ENCODE measurements around the gene UCK1. TPM values are rescaled to one million over a fixed set of nuclear protein-coding genes. Genes with fewer than 3 reads are reported as not detected.

Gene UCK1
- total and polyA plus RNA-seq, 2 experiments from 2014 or later, result 22.2 to 36.8 TPM

DNA sequence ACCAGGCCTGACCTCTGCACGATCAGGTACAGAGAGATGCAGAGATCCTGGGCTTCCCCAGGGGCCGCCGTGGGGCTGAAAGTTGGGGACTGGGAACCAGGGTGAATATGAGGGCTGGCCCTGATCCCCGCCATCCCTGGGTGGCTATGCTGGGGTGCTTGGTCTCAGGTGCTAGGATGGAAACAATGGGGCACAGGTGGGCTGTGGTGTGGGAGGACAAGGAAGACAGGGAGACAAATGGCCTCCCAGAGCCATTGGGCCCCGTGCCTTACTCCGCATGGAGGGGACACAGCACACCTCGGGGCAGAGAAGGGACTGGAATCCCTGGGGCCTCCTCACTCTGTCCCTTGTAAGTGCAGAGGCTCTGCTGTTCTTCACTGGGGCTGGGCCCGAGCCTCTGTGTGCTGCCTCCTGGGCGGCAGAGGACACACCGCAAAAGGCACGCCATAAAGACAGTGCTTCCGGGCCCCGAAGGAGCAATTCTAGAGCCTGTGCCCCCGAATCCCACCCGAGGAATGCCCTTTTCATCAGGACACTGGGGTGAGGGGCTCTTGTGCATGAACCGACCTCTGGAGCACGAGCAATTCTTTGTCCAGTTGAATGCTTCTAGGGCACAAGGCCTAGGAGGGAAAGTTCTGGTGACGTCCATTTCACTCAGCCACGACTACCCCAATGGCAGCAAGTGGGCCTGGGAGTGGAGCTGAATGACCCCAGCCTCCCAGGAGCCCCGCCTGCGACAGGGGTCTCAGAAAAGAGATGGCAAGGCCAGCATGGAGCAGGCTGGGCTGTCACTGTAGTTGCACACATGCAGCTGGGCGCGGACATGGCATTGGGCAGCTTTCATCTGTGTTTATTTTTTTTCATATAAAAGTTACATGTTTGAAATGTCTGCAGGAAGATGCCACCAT, 45.1 kb upstream of the UCK1 start:
- no peaks in the 10 kb centered on the region for H3K9me2 ChIP-seq (replicated peaks; ENCODE audit: insufficient read depth)
- no peak for DNase-seq (ENCODE audit: low spot score)
- H3K9me3 ChIP-seq (ENCODE audit: low read depth), result no peaks in the 10 kb centered on the region
- no peak overlapping the region for H3K4me2 ChIP-seq
- H3K4me3 ChIP-seq, result no peak overlapping the region
- no peak for TF ChIP-seq EZH2 (IDR thresholded peaks at IDR 0.05; ENCODE audit: borderline replicate concordance)
- no peaks in the 10 kb centered on the region for H3K79me2 ChIP-seq
- no peak overlapping the region for H2AFZ ChIP-seq
- no peaks in the 10 kb centered on the region for H3K36me3 ChIP-seq (replicated peaks; ENCODE audit: insufficient read depth, low read depth)
- H3K4me1 ChIP-seq (ENCODE audit: insufficient read depth), result no peaks in the 10 kb centered on the region
- H3K27me3 ChIP-seq, result no peaks in the 10 kb centered on the region
- H4K20me1 ChIP-seq (ENCODE audit: insufficient read depth, poor library complexity, severe bottlenecking), result no peaks in the 10 kb centered on the region
- H3K27ac ChIP-seq, result no peak overlapping the region
- 95% methylated on average over 23 of the region's 23 CpGs for WGBS (ENCODE audit: low lambda C conversion rate, missing lambda C conversion rate)

GRCh38 chr9:131574730-131575640, 43.9 kb upstream of the UCK1 start:
- Histone ChIP-seq H3K27me3 (no peaks in the 10 kb centered on the region), H3K4me3 (no peak overlapping the region), H3K9me3 (ENCODE audit: low read depth) (no peaks in the 10 kb centered on the region), H4K20me1 (ENCODE audit: insufficient read depth, poor library complexity, severe bottlenecking) (no peaks in the 10 kb centered on the region), H3K36me3 (replicated peaks; ENCODE audit: insufficient read depth, low read depth) (no peaks in the 10 kb centered on the region), H2AFZ (no peak overlapping the region), H3K27ac (no peak overlapping the region), H3K79me2 (no peaks in the 10 kb centered on the region), H3K4me1 (ENCODE audit: insufficient read depth) (no peaks in the 10 kb centered on the region), H3K9me2 (replicated peaks; ENCODE audit: insufficient read depth) (no peaks in the 10 kb centered on the region), H3K4me2 (no peak overlapping the region)
- TF ChIP-seq EZH2phosphoT487 (IDR thresholded peaks at IDR 0.05; ENCODE audit: low read depth, severe bottlenecking, unreplicated experiment), result no peak
- no peak for TF ChIP-seq EZH2 (IDR thresholded peaks at IDR 0.05; ENCODE audit: borderline replicate concordance)
- TF ChIP-seq, protein P1, sequence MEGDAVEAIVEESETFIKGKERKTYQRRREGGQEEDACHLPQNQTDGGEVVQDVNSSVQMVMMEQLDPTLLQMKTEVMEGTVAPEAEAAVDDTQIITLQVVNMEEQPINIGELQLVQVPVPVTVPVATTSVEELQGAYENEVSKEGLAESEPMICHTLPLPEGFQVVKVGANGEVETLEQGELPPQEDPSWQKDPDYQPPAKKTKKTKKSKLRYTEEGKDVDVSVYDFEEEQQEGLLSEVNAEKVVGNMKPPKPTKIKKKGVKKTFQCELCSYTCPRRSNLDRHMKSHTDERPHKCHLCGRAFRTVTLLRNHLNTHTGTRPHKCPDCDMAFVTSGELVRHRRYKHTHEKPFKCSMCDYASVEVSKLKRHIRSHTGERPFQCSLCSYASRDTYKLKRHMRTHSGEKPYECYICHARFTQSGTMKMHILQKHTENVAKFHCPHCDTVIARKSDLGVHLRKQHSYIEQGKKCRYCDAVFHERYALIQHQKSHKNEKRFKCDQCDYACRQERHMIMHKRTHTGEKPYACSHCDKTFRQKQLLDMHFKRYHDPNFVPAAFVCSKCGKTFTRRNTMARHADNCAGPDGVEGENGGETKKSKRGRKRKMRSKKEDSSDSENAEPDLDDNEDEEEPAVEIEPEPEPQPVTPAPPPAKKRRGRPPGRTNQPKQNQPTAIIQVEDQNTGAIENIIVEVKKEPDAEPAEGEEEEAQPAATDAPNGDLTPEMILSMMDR (IDR thresholded peaks at IDR 0.05; ENCODE audit: poor library complexity), result no peak
- 95% methylated on average over 16 of the region's 17 CpGs for WGBS (ENCODE audit: low lambda C conversion rate, missing lambda C conversion rate)
- DNase-seq (ENCODE audit: low spot score), result no peak

- no peak for DNase-seq (ENCODE audit: low spot score)
- no peak for TF ChIP-seq EZH2 (IDR thresholded peaks at IDR 0.05; ENCODE audit: borderline replicate concordance)
- no peak for TF ChIP-seq EZH2phosphoT487 (IDR thresholded peaks at IDR 0.05; ENCODE audit: low read depth, severe bottlenecking, unreplicated experiment)
- no peaks in the 10 kb centered on the region for H3K4me1 ChIP-seq (ENCODE audit: insufficient read depth)
- no peak overlapping the region for H3K27ac ChIP-seq
- 96% methylated on average over 8 of the region's 8 CpGs for WGBS (ENCODE audit: low lambda C conversion rate, missing lambda C conversion rate)
- H2AFZ ChIP-seq, result no peak overlapping the region
- H3K79me2 ChIP-seq, result no peaks in the 10 kb centered on the region
- H3K27me3 ChIP-seq, result no peaks in the 10 kb centered on the region
- H3K4me3 ChIP-seq, result no peak overlapping the region
- H3K9me3 ChIP-seq (ENCODE audit: low read depth), result no peaks in the 10 kb centered on the region
- no peaks in the 10 kb centered on the region for H4K20me1 ChIP-seq (ENCODE audit: insufficient read depth, poor library complexity, severe bottlenecking)
- no peaks in the 10 kb centered on the region for H3K9me2 ChIP-seq (replicated peaks; ENCODE audit: insufficient read depth)
- no peak overlapping the region for H3K4me2 ChIP-seq
- no peaks in the 10 kb centered on the region for H3K36me3 ChIP-seq (replicated peaks; ENCODE audit: insufficient read depth, low read depth)
Observed at GRCh38 chr9:131567910-131568309, 36.8 kb upstream of the UCK1 start.

GRCh38 chr9:131566158-131566557, 35.1 kb upstream of the UCK1 start:
- Histone ChIP-seq H3K4me3 (no peak overlapping the region), H3K9me3 (ENCODE audit: low read depth) (no peaks in the 10 kb centered on the region), H3K27ac (no peak overlapping the region), H3K4me1 (ENCODE audit: insufficient read depth) (peaks cover 4% of the 10 kb centered on the region), H3K36me3 (replicated peaks; ENCODE audit: insufficient read depth, low read depth) (no peaks in the 10 kb centered on the region), H3K9me2 (replicated peaks; ENCODE audit: insufficient read depth) (no peaks in the 10 kb centered on the region), H3K4me2 (no peak overlapping the region), H3K27me3 (no peaks in the 10 kb centered on the region), H4K20me1 (ENCODE audit: insufficient read depth, poor library complexity, severe bottlenecking) (no peaks in the 10 kb centered on the region), H3K79me2 (no peaks in the 10 kb centered on the region), H2AFZ (no peak overlapping the region)
- 97% methylated on average over 3 of the region's 3 CpGs for WGBS (ENCODE audit: low lambda C conversion rate, missing lambda C conversion rate)
- no peak for DNase-seq (ENCODE audit: low spot score)
- TF ChIP-seq EZH2phosphoT487 (IDR thresholded peaks at IDR 0.05; ENCODE audit: low read depth, severe bottlenecking, unreplicated experiment), result no peak
- TF ChIP-seq, protein P1 (IDR thresholded peaks at IDR 0.05; ENCODE audit: poor library complexity), result no peak
- TF ChIP-seq EZH2 (IDR thresholded peaks at IDR 0.05; ENCODE audit: borderline replicate concordance), result no peak
